ENCODE measurements around the gene USF2.

Gene USF2

GRCh38 chr19:35264268-35265125 is 4.3 kb upstream of the USF2 start:
- no peak for TF ChIP-seq TEAD4 (IDR thresholded peaks at IDR 0.05)
- TF ChIP-seq YY1 (IDR thresholded peaks at IDR 0.05; ENCODE audit: low read depth) = no peak
- TF ChIP-seq CREB1 (IDR thresholded peaks at IDR 0.05; ENCODE audit: low read depth) = no peak
- TF ChIP-seq NFIC (IDR thresholded peaks at IDR 0.05) = no peak
- TF ChIP-seq REST (IDR thresholded peaks at IDR 0.05; ENCODE audit: low read depth) = no peak
- TF ChIP-seq TCF12 (IDR thresholded peaks at IDR 0.05; ENCODE audit: low read depth) = no peak
- TF ChIP-seq ZBTB7A (IDR thresholded peaks at IDR 0.05; ENCODE audit: low read depth) = no peak
- TF ChIP-seq CEBPB (IDR thresholded peaks at IDR 0.05) = no peak
- TF ChIP-seq EGR1 (IDR thresholded peaks at IDR 0.05) = no peak
- TF ChIP-seq RAD21 (IDR thresholded peaks at IDR 0.05; ENCODE audit: low read depth) = no peak
- TF ChIP-seq EP300 (IDR thresholded peaks at IDR 0.05; ENCODE audit: borderline replicate concordance) = no peak
- TF ChIP-seq FOXM1 (IDR thresholded peaks at IDR 0.05; ENCODE audit: borderline replicate concordance, low read depth) = no peak
- no peak for TF ChIP-seq USF1 (IDR thresholded peaks at IDR 0.05)
- TF ChIP-seq TAF1 (IDR thresholded peaks at IDR 0.05; ENCODE audit: low read depth) = no peak
- TF ChIP-seq MAX (IDR thresholded peaks at IDR 0.05) = no peak

- TF ChIP-seq ZBTB7A (IDR thresholded peaks at IDR 0.05; ENCODE audit: low read depth) = no peak
- TF ChIP-seq NFIC (IDR thresholded peaks at IDR 0.05) = no peak
- TF ChIP-seq CEBPB (IDR thresholded peaks at IDR 0.05) = no peak
These were observed 3.4 kb upstream of the USF2 start for GRCh38 chr19:35265126-35265899.

- TF ChIP-seq ZBTB7A (IDR thresholded peaks at IDR 0.05; ENCODE audit: low read depth) = no peak
- TF ChIP-seq RAD21 (IDR thresholded peaks at IDR 0.05; ENCODE audit: low read depth) = no peak
- TF ChIP-seq EGR1 (IDR thresholded peaks at IDR 0.05) = no peak
- no peak for TF ChIP-seq CEBPB (IDR thresholded peaks at IDR 0.05)
- TF ChIP-seq TEAD4 (IDR thresholded peaks at IDR 0.05) = no peak
- TF ChIP-seq CREB1 (IDR thresholded peaks at IDR 0.05; ENCODE audit: low read depth) = no peak
- TF ChIP-seq TCF12 (IDR thresholded peaks at IDR 0.05; ENCODE audit: low read depth) = no peak
- no peak for TF ChIP-seq USF1 (IDR thresholded peaks at IDR 0.05)
- TF ChIP-seq EP300 (IDR thresholded peaks at IDR 0.05; ENCODE audit: borderline replicate concordance) = no peak
- no peak for TF ChIP-seq MAX (IDR thresholded peaks at IDR 0.05)
- TF ChIP-seq FOXM1 (IDR thresholded peaks at IDR 0.05; ENCODE audit: borderline replicate concordance, low read depth) = no peak
- no peak for TF ChIP-seq TAF1 (IDR thresholded peaks at IDR 0.05; ENCODE audit: low read depth)
- TF ChIP-seq REST (IDR thresholded peaks at IDR 0.05; ENCODE audit: low read depth) = no peak
- TF ChIP-seq YY1 (IDR thresholded peaks at IDR 0.05; ENCODE audit: low read depth) = no peak
- TF ChIP-seq NFIC (IDR thresholded peaks at IDR 0.05) = no peak
These were observed 2.8 kb upstream of the USF2 start for GRCh38 chr19:35265900-35266519.

- TF ChIP-seq RAD21 (IDR thresholded peaks at IDR 0.05; ENCODE audit: low read depth) (no peak), CEBPB (IDR thresholded peaks at IDR 0.05) (no peak), EP300 (IDR thresholded peaks at IDR 0.05; ENCODE audit: borderline replicate concordance) (no peak), TAF1 (IDR thresholded peaks at IDR 0.05; ENCODE audit: low read depth) (0 out of 2 replicates have a peak, but pooled peaks have one; percentile 20), FOXM1 (IDR thresholded peaks at IDR 0.05; ENCODE audit: borderline replicate concordance, low read depth) (no peak)
These were observed 2.0 kb upstream of the USF2 start for GRCh38 chr19:35266520-35267352.

Measured in Ishikawa (cell line).